ENCODE results near the gene C2orf42.
"Not testable (repeated sequence)": the region's sequence is repeated elsewhere in the genome, so short reads cannot be mapped to it uniquely, and the experiment has no call there.

C2orf42 gene

DNA sequence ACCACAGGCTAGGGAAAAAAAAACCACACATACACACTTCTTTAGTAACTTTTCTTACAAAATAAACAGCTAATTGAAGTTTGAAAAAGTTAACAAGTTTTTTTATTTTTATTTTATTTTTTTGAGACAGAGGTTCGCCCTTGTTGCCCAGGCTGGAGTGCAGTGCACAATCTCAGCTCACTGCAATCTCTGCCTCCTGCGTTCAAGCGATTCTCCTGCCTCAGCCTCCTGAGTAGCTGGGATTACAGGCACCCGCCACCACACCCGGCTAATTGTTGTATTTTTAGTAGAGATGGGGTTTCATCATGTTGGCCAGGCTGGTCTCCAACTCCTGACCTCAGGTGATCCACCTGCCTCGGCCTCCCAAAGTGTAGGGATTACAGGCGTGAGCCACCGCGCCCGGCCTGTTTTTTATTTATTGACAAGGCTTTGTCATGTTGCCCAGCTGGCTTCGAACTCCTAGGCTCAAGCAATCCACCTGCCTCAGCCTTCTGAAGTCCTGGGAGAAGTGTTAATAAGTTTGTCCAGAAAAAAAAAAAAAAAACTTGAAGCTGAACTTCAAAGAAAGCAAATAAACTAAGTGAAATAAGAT lies 21.1 kb downstream of the C2orf42 start:
- not testable (repeated sequence) for DNase-seq

DNA sequence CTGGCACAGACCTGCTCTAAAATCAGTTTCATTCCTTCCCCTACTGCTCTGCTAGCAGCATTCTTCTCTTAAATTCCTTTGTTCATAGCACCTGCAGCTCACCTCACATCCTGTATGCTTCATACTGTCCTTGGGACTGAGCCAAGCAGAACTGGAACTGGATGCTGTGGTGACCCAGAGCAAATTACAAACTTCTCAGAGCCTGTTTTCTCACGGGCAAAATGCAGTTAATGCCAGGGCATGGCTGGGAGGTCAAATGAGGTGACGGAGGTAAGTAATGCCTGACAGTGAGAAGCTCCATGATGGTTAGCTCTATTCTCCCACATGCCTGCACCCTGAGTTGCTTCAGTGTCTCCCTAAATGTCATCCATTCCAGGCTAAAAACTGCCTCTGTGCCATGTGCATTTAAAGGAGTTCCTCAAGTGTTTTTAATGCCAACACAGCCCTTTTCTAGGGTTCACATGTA lies 29.7 kb downstream of the C2orf42 start:
- DNase-seq, result peak; percentile 97

DNA sequence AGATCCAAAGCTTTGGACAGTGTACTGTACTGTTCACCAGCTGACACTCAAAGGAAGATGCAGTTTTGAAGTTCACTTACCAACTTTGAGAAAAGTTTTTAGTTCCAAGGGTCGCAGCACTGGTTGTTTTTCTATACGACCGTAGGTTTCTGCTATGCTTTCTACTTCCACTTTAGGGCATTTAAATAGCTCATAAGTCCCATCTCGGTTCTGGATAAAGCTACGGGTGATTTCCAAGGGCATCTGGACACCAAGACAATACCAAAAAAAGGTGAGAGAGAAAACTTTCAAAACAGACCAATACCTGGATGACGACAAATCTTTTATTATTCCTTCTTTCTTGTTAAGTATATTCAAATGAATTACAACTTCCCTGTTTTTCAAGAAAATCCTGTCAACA lies 30.3 kb downstream of the C2orf42 start:
- peak; percentile 33 for DNase-seq

DNA sequence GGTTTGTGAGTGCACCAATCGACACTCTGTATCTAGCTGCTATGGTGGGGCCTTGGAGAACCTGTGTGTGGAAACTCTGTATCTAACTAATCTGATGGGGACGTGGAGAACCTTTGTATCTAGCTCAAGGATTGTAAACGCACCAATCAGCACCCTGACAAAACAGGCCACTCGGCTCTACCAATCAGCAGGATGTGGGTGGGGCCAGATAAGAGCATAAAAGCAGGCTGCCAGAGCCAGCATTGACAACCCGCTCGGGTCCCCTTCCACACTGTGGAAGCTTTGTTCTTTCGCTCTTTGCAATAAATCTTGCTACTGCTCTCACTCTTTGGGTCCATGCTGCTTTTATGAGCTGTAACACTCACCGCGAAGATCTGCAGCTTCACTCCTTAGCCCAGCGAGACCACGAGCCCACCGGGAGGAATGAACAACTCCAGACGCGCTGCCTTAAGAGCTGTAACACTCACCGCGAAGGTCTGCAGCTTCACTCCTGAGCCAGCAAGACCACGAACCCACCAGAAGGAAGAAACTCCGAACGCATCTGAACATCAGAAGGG lies 41.6 kb downstream of the C2orf42 start:
- not testable (repeated sequence) for DNase-seq

DNA sequence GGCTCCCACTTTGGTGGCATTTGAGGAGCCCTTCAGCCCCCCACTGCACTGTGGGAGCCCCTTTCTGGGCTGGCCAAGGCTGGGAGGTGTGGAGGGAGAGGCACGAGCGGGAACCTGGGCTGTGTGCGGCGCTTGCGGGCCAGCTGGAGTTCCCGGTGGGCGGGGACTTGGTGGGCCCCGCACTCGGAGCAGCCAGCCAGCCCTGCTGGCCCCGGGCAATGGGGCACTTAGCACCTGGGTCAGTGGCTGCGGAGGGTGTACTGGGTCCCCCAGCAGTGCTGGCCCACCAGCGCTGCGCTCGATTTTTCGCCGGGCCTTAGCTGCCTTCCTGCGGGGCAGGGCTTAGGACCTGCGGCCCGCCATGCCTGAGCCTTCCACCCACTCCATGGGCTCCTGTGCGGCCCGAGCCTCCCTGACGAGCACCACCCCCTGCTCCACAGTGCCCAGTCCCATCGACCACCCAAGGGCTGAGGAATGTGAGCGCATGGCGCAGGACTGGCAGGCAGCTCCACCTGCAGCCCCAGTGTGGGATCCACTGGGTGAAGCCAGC lies 42.5 kb downstream of the C2orf42 start:
- DNase-seq, result not testable (repeated sequence)

DNA sequence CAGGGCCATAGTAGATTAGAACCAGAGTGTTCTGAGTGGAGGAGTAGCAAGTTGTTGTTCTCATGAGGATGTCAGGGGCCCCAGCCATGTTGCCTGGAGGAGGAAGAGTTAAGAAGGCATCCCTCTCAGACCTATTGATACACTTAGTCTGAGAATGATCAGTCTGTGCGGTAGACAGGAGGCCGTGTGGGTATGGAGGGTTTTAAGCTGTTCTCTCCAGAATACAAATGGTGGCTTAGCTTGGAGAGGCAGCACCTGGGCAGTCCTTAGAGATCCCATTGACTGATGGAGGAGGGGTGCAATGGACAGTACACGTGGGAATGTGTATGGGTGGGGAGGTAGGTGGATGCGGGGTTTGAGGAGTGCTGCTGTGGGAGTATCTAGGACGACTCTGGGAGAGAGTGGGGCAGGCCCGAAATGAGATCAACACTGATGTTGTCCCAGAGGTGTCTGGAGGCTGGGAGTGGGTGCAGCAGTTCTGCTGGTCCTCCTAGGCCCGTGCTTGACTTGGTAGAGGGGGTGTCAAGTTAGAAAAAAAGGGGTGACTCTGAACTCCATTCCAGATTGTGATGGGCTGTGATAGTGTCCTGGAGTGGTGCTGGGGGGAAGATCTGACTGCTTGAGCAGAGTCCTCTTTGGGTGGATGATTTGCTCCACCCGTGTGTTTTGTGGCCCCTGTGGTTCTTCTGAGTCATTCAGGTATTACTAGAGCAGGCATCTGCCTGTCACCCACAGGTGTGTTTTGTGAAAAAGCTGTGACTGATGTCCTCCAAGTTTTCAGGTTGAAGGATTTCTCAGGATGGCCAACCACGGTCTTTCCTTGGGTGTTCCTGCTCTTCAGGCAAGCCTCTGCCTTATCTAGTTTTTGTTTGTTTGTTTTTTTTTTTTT lies 44.7 kb downstream of the C2orf42 start:
- DNase-seq, result no peak

DNA sequence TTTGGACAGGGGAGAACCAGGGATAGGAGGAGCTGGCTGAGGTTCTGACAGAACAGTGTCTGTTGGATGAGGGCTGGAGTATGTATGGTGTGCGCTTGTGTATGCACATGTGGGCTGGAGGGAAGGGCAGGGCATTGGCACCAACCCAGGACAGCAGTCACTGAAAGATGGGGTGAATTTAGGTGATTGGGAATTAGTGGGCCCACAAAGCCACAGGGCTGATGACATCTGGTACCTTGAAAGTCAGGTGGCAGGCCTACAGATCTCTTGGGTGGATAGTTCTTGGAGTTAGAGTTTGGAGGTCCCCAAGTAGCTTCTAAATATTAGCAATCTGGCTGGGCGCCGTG lies 45.7 kb downstream of the C2orf42 start:
- DNase-seq, result no peak

DNA sequence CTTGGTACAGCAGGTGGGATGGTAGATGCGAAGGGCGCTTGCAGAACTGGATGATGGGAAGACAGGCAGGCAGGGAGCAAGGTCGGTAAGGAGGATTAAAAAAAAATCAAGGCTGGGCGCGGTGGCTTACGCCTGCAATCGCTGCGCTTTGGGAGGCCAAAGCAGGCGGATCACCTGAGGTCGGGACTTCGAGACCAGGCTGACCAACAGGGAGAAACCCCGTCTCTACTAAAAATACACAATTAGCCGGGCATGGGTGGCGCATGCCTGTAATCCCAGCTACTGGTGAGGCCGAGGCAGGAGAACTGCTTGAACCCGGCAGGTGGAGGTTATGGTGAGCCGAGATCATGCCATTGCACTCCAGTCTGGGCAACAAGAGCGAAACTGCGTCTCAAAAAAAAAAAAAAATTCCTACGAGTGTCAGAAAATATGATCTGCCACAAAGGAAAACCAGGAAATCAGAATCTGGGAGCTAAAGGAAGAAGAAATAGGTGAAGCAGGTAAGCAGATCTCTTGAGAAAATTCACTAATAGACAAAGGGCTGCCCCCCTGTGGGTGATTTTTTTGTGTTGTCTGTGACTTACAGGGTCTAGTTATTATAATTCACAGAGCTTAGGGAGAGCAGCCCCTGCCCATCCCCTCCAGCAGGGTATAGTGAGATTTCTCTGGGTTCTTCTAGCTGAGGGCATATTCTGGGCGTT lies 46.2 kb downstream of the C2orf42 start:
- DNase-seq, result no peak

DNA sequence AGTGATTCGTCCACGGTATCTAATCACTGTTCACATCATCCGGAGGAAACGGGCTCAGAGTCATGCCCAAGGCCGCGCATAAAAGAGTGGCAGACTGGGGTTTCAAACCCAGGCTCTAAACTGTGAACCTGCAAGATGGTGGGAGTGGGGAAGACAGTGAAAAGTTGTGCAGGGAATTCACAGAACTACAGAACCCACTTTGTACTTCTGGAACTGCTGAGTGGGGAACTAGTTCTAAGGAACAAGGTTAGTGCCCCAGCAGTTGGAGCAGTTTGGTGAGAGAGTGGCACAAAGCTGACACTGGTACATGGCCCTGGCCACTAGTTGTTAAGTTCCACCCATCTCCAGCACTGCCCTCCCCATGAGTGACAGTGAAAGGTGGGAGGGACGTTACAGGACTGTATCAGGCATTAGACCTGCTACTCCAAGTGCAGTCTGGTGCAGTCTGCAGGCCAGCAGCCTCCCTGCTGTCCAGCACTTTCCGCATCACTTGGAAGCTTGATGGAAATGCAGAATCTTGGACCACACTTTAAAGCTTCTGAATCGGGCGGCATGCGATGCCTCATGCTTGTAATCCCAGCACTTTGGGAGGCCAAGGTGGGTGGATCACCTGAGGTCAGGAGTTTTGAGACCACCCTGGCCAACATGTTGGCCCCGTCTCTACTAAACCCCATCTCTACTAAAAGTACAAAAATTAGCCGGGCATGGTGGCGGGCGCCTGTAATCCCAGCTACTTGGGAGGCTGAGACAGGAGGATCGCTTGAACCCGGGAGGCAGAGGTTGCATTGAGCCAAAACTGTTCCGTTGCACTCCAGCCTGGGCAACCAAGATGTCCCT lies 47.3 kb downstream of the C2orf42 start:
- peak; percentile 73 for DNase-seq

DNA sequence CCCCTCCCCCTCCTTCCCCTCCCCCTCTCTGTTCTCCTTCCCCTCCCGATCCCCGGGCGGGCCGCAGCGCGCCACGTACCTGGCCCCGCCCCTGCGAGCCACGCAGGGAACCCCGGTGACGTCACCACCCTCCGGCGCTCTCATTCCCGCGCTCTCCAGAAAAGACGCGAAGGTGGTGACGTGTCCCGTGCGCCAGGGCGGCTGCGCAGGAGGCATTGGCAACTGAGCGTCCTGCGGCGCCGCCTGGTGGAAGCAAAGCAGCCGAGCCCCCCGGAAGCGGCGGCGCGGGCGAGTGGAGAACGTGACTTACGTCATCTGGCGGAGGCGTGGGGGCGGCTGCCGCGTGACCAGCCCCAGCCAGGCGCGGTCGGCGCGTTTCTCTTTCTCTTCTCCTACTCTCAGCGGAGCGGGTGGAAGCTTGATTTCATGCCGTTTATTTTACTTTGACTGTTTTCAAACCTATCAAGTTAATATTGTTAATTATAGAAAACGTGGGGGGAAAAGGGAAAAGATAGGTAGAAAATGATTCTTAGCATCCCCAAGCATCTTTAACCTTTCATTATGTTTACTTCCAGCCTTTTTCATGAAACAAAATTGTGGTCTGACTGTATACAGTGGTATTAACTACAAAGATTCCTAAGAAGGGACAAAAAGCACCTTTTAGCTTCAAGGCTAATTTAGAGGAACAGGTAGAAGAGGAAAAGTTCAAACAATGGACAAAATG lies 48.1 kb downstream of the C2orf42 start:
- peak; percentile 100 for DNase-seq

DNA sequence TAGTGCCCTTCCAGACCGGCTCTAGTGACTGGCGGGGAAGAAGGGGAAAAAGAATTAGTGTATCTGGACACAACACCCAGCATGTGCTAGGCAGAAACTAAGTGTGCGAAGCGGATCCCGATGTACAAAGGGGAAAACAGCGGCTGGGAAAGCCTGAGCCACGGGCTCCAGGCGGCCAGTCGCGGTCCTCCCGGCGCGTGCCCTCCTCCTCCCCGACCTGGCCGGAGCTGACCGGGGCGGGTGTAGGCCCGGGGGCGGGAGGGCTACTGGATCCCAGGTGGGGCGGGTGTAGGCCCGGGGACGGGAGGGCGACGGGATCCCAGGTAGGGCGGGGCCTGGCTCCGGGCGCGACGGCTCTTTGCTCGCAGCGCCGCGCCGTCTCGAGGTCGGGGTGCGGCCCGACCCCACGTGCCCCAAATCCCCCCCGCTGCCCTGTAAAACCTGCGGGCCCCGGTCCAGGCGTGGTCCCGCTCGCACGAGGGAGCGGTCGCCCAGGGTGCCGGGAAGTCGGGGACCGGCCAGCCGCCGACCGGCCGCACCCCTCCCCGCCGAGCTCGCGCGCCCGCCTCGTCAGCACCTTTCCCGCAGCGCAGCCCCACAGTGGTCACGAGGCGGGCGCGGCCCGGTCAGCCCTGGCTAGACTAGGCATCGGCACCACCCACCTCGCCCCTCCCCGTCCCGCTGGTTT lies 48.8 kb downstream of the C2orf42 start:
- no peak for DNase-seq

DNA sequence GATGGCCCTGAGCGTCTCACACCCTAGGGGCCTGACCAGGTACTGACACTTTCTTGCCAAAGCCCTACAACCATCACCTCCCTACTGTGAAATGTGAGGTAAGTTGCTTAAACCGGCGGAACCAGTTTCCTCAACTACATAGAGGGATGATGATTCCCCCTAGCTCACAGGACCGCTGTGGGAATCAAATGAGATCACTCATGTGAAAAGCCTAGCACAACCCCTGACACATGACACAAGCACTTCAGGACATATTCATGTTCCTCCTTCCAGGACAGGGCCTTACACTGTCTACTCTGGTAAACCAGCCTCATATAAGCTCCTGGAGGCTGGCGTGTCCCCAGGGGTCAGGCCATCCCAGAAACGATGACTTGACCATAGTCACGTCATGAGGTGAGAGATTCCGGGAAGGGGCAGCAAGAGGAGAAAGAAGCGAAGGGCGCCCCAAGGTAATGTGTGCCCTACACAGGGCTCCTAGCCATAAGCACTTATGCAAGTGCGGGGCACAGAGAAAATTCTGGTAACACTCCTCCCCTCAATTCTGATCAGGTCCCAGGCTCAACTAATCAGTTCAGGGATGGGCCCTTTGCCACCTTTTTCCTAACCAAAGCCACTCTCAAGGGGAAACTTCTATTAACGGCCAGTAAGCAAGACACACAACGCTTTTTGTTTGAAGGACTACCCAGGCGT lies 49.5 kb downstream of the C2orf42 start:
- DNase-seq, result no peak

DNA sequence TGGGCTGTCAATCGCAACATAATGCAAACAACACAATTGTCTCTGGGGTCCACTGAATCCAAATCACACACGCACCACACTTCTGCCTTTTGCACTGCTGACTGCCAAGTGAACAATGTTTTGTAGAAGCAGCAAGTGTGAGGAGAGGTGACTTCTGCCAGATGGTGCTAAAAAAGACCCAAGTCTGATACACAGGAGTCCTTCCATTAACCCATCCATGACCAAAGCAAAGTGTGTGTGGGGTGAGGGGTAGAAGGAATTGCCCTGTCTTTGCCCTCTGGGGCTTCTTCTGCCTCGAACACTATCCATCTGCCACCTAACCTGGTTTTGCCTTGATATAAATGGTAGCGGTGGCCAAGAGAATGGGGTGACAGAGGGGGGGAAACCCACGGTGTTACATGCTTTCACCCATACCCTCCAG lies 50.0 kb downstream of the C2orf42 start:
- DNase-seq, result no peak

DNA sequence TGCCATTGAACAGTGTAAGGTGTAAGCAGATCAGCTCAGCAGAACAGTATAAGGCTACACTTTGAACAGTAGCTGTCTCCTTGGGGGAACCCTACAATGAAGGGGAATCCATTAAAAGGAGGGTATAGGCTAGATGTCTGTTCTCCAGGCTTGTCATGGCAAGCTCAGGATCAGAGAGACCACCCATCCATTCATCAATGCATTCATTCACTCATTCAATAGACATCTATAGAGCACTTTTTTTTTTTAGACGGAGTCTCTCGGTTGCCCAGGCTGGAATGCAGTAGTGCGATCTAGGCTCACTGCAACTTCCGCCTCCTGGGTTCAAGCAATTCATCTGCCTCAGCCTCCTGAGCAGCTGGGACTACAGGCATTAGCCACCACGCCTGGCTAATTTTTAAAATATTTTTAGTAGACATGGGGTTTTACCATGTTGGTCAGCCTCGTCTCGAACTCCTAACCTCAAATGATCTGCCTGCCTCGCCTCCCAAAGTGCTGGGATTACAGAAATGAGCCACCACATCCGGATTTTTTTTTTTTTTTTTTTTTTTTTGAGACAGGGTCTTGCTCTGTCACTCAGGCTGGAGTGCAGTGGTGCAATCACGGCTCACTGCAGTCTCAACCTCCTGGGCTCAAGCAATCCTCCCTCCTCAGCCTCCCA lies 56.4 kb downstream of the C2orf42 start:
- not testable (repeated sequence) for DNase-seq

DNA sequence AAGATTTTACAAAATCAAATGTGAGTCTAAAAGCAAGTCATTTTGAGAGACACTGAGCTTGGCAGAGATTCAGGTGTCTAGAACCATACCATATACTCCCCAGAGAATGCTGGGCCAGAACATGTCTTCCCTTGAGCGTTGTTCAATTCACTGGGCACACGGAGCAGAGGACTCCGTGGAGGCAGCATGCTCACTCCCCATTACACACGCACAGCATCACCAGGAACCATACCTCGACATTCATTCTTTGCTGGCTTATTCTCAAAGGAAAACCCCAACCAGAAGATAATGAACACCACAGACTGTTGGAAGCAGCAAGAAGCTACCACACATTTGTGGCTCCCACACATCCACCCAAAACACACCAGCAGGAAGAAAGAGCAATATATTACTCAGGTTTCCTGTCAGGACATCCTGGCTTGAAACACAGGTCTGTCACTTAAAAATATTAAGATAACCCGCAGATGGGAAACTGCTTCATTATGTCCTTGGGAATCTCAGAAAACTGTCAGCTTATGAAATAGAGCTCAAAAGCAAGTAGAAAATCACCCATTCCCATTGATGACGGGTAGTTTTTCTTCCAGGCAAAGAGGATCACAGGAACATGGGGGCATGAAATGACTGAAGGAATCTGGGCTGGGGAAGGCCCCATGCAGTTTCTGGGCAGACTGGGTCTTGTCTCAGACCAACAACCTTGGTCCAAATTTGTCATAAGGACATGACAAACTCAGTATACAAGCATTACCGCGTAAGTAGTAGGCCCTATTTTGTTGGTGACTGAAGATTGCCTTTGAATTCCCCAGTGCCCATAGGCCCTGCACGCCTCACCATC lies 57.1 kb downstream of the C2orf42 start:
- DNase-seq, result no peak

DNA sequence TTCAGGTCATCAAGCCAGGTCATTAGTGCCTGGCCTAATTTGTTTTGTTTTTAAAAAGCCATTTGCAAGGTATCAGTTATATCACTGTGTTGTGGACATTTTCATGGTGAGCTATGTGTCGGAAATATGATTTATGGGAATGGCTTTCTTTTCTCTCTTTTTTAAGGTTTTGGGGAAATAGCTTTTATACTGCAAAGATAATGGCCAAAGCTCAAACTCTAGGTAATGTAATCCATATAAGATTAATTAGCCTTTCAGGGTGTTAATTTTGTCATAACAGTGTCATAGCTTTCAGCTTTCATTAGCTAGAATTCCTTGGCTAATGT lies 57.7 kb downstream of the C2orf42 start:
- DNase-seq, result no peak

DNA sequence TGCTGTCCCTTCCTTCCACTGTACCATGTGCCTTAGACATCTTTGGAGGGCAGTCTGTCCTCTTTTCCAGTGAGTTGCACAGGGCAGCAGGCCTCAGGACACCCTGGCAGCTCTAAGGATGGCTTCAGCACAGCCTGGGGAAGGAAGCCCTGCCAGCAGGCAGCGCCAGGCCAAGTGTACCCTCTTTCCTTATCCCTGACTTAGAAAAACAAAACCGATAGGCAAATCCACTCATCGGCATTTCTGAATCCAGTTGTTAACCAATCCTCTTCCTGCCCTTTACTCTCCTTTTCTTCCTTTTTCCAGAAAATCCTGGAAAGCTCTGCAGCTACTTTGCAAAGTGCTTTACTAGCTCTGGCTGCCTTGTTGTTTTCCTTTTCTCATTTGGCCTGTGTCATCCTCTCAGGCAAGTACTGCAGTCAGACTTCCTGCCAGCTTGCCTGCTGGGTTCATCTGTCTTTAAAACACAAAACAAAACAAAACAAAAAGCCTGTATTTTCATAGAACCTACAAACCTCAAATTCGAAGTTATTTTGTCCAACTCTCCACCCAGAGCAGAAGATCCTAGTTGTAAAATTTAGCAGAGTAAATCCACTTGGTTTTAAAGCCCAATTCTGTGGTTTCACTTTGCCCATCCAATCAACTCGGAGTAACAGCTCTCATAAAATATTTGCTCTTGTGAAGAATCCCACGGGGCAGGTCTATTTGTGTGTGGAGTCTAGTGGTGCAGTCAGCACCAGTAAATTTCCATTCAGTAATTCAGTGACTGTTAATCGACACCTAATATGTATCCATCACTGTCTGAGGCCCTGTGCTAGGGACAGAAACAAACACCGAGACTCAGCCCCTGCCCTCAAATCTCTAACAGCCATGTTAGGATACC lies 58.3 kb downstream of the C2orf42 start:
- peak; percentile 68 for DNase-seq

Data from RPMI8226 (cell line).